ENCODE measurements around the gene CPS1.

CPS1 gene

GRCh38 chr2:210626849-210627248 lies 70.5 kb downstream of the CPS1 start:
- Mint-ChIP-seq H3K4me1 (no peaks in the 10 kb centered on the region), H3K9me3 (no peaks in the 10 kb centered on the region), H3K4me3 (no peak overlapping the region), H3K27me3 (ENCODE audit: low read depth) (no peaks in the 10 kb centered on the region), H3K36me3 (ENCODE audit: low read depth) (no peaks in the 10 kb centered on the region), H3K27ac (no peak overlapping the region)
- no peak for TF ChIP-seq CTCF (IDR thresholded peaks at IDR 0.05; ENCODE audit: unreplicated experiment in 3 of 3)

- Mint-ChIP-seq H3K27ac (peak overlapping the region in 1 of 3 experiments; percentile 71), H3K4me1 (no peaks in the 10 kb centered on the region), H3K27me3 (ENCODE audit: low read depth) (no peaks in the 10 kb centered on the region), H3K9me3 (no peaks in the 10 kb centered on the region), H3K4me3 (no peak overlapping the region), H3K36me3 (ENCODE audit: low read depth) (peaks cover 4% of the 10 kb centered on the region)
- TF ChIP-seq CTCF (IDR thresholded peaks at IDR 0.05; ENCODE audit: unreplicated experiment in 3 of 3) = no peak
Measured at GRCh38 chr2:210630873-210631560, 74.6 kb downstream of the CPS1 start.

- Mint-ChIP-seq H3K4me3 (no peak overlapping the region), H3K4me1 (no peaks in the 10 kb centered on the region), H3K27ac (no peak overlapping the region), H3K27me3 (ENCODE audit: low read depth) (no peaks in the 10 kb centered on the region), H3K9me3 (no peaks in the 10 kb centered on the region), H3K36me3 (ENCODE audit: low read depth) (peaks cover 8% of the 10 kb centered on the region)
- no peak for TF ChIP-seq CTCF (IDR thresholded peaks at IDR 0.05; ENCODE audit: unreplicated experiment in 3 of 3)
Measured at GRCh38 chr2:210633699-210634098, 77.3 kb downstream of the CPS1 start.

- Mint-ChIP-seq H3K4me3 (no peak overlapping the region), H3K27me3 (ENCODE audit: low read depth) (no peaks in the 10 kb centered on the region), H3K27ac (no peak overlapping the region), H3K36me3 (ENCODE audit: low read depth) (peaks cover 11% of the 10 kb centered on the region), H3K9me3 (peaks cover 2% of the 10 kb centered on the region), H3K4me1 (no peaks in the 10 kb centered on the region)
- no peak for TF ChIP-seq CTCF (IDR thresholded peaks at IDR 0.05; ENCODE audit: unreplicated experiment in 3 of 3)
Measured at GRCh38 chr2:210635257-210635656, 78.9 kb downstream of the CPS1 start.

- TF ChIP-seq CTCF (IDR thresholded peaks at IDR 0.05; ENCODE audit: unreplicated experiment in 3 of 3) = no peak
- Mint-ChIP-seq H3K36me3 (ENCODE audit: low read depth) (peaks cover 21% of the 10 kb centered on the region), H3K27me3 (ENCODE audit: low read depth) (no peaks in the 10 kb centered on the region), H3K4me1 (no peaks in the 10 kb centered on the region), H3K27ac (no peak overlapping the region), H3K4me3 (no peak overlapping the region), H3K9me3 (peaks cover 3% of the 10 kb centered on the region)
Measured at GRCh38 chr2:210642333-210642732, 85.9 kb downstream of the CPS1 start.

GRCh38 chr2:210647151-210647550 lies 90.8 kb downstream of the CPS1 start:
- no peaks in the 10 kb centered on the region for H3K9me3 Mint-ChIP-seq
- no peaks in the 10 kb centered on the region for H3K4me1 Mint-ChIP-seq
- no peaks in the 10 kb centered on the region for H3K27me3 Mint-ChIP-seq (ENCODE audit: low read depth)
- no peak overlapping the region for H3K4me3 Mint-ChIP-seq
- no peak overlapping the region for H3K27ac Mint-ChIP-seq
- peaks cover 10% of the 10 kb centered on the region for H3K36me3 Mint-ChIP-seq (ENCODE audit: low read depth)
- no peak for TF ChIP-seq CTCF (IDR thresholded peaks at IDR 0.05; ENCODE audit: unreplicated experiment in 3 of 3)
